Heart right ventricle (tissue), 16 donors: Measurements from ENCODE around the gene ABCC4. TPM values are rescaled to one million over a fixed set of nuclear protein-coding genes. Genes with fewer than 3 reads are reported as not detected.

ENCODE experiments used
- ATAC-seq, 8 donors: fragments of 200-7000 bp; cut with Tn5 transposase; one replicate each; pipeline ENCODE4 v1.9.1; 2020; ENCODE audit warnings: mild to moderate bottlenecking in 8 of 8, moderate library complexity in 8 of 8, moderate number of reproducible peaks in 1 of 8
- DNase-seq, 2 donors: peaks; one replicate each; pipeline ENCODE4 v3.0.0-alpha.2; 2020
- H3K27ac ChIP-seq, 10 donors: fragments of 200-600 bp; sonication (generic) in 2 of 10; one replicate each; pipeline versions ENCODE4 v1.5.0 to v1.8.0; 2020 to 2022; ENCODE audit warnings: mild to moderate bottlenecking in 3 of 10
- H3K27me3 ChIP-seq, 7 donors: fragments of 200-600 bp; one replicate each; pipeline ENCODE4 v1.8.0; 2021 to 2022; ENCODE audit warnings: mild to moderate bottlenecking in 2 of 7
- H3K36me3 ChIP-seq, 9 donors: fragments of 200-600 bp; sonication (generic) in 1 of 9; one replicate each; pipeline versions ENCODE4 v1.5.0 to v1.8.0; 2020 to 2022; ENCODE audit warnings: mild to moderate bottlenecking in 2 of 9
- H3K4me1 ChIP-seq, 9 donors: fragments of 200-600 bp; sonication (generic) in 1 of 9; one replicate each; pipeline versions ENCODE4 v1.5.0 to v1.8.0; 2020 to 2022; ENCODE audit warnings: mild to moderate bottlenecking in 4 of 9
- H3K4me3 ChIP-seq, 10 donors: fragments of 200-600 bp; sonication (generic) in 2 of 10; one replicate each; pipeline versions ENCODE4 v1.5.0 to v1.8.0; 2020 to 2022; ENCODE audit warnings: mild to moderate bottlenecking in 7 of 10, moderate library complexity in 2 of 10
- H3K9me3 ChIP-seq, 11 donors: fragments of 200-600 bp in 10 of 11; sonication (generic) in 2 of 11; one replicate each; pipeline versions ENCODE4 v1.5.0 to v1.8.0; 2013 to 2022; ENCODE audit warnings: mild to moderate bottlenecking in 2 of 11, control low read depth in 1 of 11, moderate library complexity in 1 of 11
- WGBS, 2 donors: extraction: QIAGEN DNeasy Blood & Tissue Kit; methylation state at CpG; one replicate each; pipeline ENCODE4 v1.1.7; 2013; ENCODE audit warnings: inconsistent platforms in 1 of 2; 5-methylcytosine and 5-hydroxymethylcytosine counted together
- intact Hi-C, 10 donors: fragments of 100-400 bp; cut with DNase I; formaldehyde crosslinking; loops; one replicate each; pipeline versions ENCODE4 v1.11.1 to v1.14.2; 2022
- polyA plus RNA-seq, 2 donors: library from polyadenylated mRNA; stranded (reverse); fragments of 200-250 nt; gene quantifications; one replicate each; pipeline ENCODE4 v1.2.3, GENCODE V29; 2013
- total RNA-seq, 10 donors: library from RNA; stranded (reverse); fragmentation: NEBNext Ultra II Directional in 3 of 10; extraction: Animal tissue kit (Norgen Biotek cat#: 25700) in 3 of 10; gene quantifications; one replicate each; pipeline versions ENCODE4 v1.2.1 to v1.2.4, GENCODE V29; 2021 to 2023
- TF ChIP-seq, protein P1 (sequence below), 9 donors: fragments of 200-600 bp; sonication (generic) in 2 of 9; IDR thresholded peaks; one replicate each; pipeline versions ENCODE4 v1.5.0 to v1.8.0; 2021 to 2022; ENCODE audit warnings: antibody characterized with exemption in 9 of 9, mild to moderate bottlenecking in 5 of 9, moderate library complexity in 1 of 9
- donor health status: Arrhythmogenic right ventricular cardiomyopathy.
- donor health status: ischemic (EF 13 %, LVEDD 7.1; RV severe dilation, severe dysfunction).
- donor health status: healthy with polysubstance abuse.
- donor health status: DM: no; HTN: yes; CAD: no.
- donor health status: DM: no; HTN: no; CAD: no.
- donor health status: ischemic (EF 25% LVEDD 6.9; RV normal size, moderate dysfunction).
- donor health status: ischemic (EF 25% LVEDD 5.7; RV mildly dilated, moderate dysfunction).
- donor health status: healthy.
- donor health status: DM: yes; HTN: yes; CAD: no.
- donor health status: Ischemic cardiomyopathy.
- donor health status: ischemic (EF 35%, LVEDD 5.7; RV mildly dilated, moderate dysfunction).
- donor health status: nonischemic (EF 11% LVEDD 7.7; RV severe dilation, severe dysfunction).
- donor health status: DM: yes; HTN: yes; CAD: no.
- donor health status: PGD.
- donor health status: ischemic (EF 29% LVEDD 5.4; RV normal size, mild dysfunction).
- donor health status: nonischemic (EF 23%, LVEDD 6.1; RV moderate dilation, normal function).

The ABCC4 gene
- total and polyA plus RNA-seq, 12 donors, result 1.1 to 6.7 (median 3.9) TPM

DNA sequence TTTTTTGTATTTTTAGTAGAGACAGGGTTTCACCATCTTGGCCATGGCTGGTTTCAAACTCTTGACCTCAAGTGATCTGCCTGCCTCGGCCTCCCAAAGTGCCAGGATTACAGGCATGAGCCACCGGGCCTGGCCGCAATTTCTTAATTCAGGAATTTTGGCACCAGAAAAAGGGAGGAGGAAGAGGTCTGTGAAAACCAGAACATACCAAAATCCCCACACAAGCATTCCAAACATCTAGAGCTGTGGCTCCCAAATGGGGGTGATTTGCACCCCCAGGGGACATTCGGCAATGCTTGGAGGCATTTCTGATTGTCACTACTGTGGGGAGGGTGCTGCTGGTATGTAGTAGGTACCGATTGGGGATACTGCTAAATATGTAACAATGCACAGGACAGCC, 40.2 kb upstream of the ABCC4 start:
- TF ChIP-seq, protein P1, sequence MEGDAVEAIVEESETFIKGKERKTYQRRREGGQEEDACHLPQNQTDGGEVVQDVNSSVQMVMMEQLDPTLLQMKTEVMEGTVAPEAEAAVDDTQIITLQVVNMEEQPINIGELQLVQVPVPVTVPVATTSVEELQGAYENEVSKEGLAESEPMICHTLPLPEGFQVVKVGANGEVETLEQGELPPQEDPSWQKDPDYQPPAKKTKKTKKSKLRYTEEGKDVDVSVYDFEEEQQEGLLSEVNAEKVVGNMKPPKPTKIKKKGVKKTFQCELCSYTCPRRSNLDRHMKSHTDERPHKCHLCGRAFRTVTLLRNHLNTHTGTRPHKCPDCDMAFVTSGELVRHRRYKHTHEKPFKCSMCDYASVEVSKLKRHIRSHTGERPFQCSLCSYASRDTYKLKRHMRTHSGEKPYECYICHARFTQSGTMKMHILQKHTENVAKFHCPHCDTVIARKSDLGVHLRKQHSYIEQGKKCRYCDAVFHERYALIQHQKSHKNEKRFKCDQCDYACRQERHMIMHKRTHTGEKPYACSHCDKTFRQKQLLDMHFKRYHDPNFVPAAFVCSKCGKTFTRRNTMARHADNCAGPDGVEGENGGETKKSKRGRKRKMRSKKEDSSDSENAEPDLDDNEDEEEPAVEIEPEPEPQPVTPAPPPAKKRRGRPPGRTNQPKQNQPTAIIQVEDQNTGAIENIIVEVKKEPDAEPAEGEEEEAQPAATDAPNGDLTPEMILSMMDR (IDR thresholded peaks at IDR 0.05), result no peak
- Histone ChIP-seq H3K27me3 (no peaks in the 10 kb centered on the region), H3K9me3 (no peaks in the 10 kb centered on the region), H3K36me3 (no peaks in the 10 kb centered on the region), H3K4me1 (peaks cover 0 to 11% (median 6%) of the 10 kb centered on the region in 9 donors), H3K4me3 (no peak overlapping the region), H3K27ac (no peak overlapping the region)
- WGBS, 2 donors, result 68 to 81% methylated on average over 5 of the region's 5 CpGs
- no peak for DNase-seq
- intact Hi-C loops, result no loop called here
- no peak for ATAC-seq

DNA sequence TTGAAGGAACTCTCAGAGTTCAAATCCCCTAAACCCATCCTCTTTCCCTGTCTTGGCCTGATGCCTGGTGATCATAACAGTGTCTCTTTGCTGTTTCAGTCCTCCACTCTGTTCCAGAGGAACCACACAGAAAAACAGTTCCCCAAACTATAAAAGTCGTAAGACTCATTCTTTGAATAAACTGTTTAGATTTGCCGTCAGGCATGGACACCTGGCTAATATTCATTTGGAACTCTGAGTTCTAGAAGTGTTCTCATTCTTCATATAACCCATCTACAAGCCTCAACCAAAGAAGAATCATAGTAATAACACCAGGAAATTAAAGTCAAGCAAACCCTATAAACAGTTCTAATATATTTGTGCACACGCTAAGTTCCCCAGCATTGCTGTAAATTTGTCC, 37.7 kb upstream of the ABCC4 start:
- TF ChIP-seq, protein P1 (IDR thresholded peaks at IDR 0.05), result no peak
- 91 to 97% methylated on average over 3 of the region's 3 CpGs for WGBS, 2 donors

DNA sequence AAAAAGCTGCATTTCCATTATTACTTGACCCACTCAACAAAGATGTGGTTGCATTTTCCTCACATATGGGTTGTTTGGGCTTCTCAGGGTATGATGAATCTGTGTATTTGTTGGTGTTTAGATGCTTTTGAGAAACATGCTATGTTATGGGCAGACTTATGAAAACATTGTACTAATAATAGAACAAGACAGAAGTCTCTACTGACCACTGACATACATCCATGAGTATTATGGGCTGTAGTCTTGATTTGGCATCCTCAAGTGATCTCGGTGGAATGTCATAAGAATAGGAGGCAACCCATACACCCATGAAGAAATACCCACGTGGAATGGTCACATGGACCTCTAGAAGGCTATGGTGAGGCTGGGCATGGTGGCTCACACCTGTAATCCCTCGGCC, 36.3 kb upstream of the ABCC4 start:
- ATAC-seq (no peak), DNase-seq (no peak)
- intact Hi-C loops, result no loop called here
- Histone ChIP-seq H3K27ac (no peak overlapping the region), H3K4me1 (peaks cover 0 to 7% (median 0%) of the 10 kb centered on the region in 9 donors), H3K4me3 (no peak overlapping the region), H3K36me3 (no peaks in the 10 kb centered on the region), H3K27me3 (no peaks in the 10 kb centered on the region), H3K9me3 (no peaks in the 10 kb centered on the region)
- TF ChIP-seq, protein P1 (IDR thresholded peaks at IDR 0.05), result no peak
- WGBS, 2 donors, result 85 to 89% methylated on average over 3 of the region's 3 CpGs

More for the DNA sequence above, 37.7 kb upstream of the ABCC4 start:
- DNase-seq (no peak), ATAC-seq (no peak)
- Histone ChIP-seq H3K27ac (no peak overlapping the region), H3K4me3 (no peak overlapping the region), H3K4me1 (peaks cover 0 to 7% (median 3%) of the 10 kb centered on the region in 9 donors), H3K27me3 (no peaks in the 10 kb centered on the region), H3K36me3 (no peaks in the 10 kb centered on the region), H3K9me3 (no peaks in the 10 kb centered on the region)
- intact Hi-C loops, result no loop called here

DNA sequence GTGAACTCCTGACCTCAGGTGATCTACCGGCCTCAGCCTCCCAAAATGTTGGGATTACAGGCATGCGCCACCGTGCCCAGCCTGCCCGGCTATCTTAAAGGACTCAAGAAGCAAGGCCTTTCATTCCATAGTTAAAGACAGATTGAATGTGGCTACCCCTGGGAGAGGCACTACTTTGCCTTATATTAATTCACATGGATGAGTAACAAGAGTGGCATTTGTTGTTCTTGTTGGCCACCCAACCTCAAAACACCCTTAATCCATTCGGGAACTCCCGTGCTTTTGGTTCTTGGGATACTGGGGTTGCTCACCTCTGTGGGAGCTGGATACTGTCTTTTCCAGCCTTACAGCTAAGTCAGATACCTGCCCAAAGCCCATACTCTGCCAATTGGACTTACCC, 34.4 kb upstream of the ABCC4 start:
- WGBS, 2 donors, result 71 to 93% methylated on average over 6 of the region's 6 CpGs
- H3K27ac ChIP-seq, result no peak overlapping the region
- TF ChIP-seq, protein P1 (IDR thresholded peaks at IDR 0.05), result no peak
- H3K36me3 ChIP-seq, result no peaks in the 10 kb centered on the region
- no peaks in the 10 kb centered on the region for H3K9me3 ChIP-seq
- DNase-seq (no peak), ATAC-seq (no peak)
- peaks cover 0 to 7% (median 0%) of the 10 kb centered on the region in 9 donors for H3K4me1 ChIP-seq
- H3K4me3 ChIP-seq, result no peak overlapping the region
- no peaks in the 10 kb centered on the region for H3K27me3 ChIP-seq
- intact Hi-C loops, result no loop called here
